HG02870 (cell line): ENCODE measurements around the gene ARHGEF1.
A peak's percentile ranks its signal among the peaks of the same experiment; 100 is the strongest.
"Not testable (repeated sequence)": the region's sequence is repeated elsewhere in the genome, so short reads cannot be mapped to it uniquely, and the experiment has no call there.

Source experiments
- ATAC-seq: cut with Tn5 transposase; IDR thresholded peaks from one replicate; pipeline ENCODE4 v1.9.1; 2021; ENCODE audit warnings: mild to moderate bottlenecking, moderate library complexity; ENCODE audit not compliant: unreplicated experiment

ARHGEF1 gene

GRCh38 chr19:41862445-41862986 lies 20.5 kb upstream of the ARHGEF1 start:
- ATAC-seq: no peak

DNA sequence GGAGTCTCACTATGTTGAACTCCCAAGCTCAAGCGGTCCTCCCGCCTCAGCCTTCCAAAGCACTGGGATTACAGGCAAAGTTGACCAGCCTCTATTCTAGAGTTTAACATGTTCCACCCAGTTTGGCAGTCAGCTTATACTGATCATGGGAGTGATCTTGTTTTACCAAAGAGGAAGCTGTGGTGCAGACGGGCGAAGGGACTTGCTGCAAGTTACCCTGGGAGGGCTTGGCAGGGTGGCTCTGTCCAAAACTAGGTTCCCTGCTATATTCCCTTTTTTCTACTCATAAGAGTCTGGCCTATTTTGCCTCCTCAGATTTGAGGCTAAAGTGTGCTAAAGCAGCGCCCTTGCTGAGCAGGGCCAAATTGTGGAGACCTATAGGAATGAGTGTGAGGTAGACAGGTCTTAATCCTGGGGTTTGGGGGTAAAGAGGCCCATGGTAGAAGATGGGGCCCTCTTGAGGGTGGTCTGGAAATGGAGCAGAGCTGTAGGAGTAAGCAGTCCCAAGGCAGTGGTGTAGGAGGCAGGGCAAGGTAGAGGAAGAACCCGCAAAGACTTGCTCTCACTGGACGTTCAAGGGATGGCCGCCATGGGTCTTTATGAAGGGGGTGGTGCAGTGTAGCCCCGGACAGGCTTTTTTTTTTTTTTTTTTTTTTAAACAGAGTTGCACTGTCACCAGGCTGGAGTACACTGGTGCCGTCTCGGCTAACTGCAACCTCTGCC lies 19.6 kb upstream of the ARHGEF1 start:
- no peak for ATAC-seq

- ATAC-seq: no peak
Measured at GRCh38 chr19:41864374-41864773, 18.6 kb upstream of the ARHGEF1 start.

- no peak for ATAC-seq
Measured at GRCh38 chr19:41866284-41866683, 16.7 kb upstream of the ARHGEF1 start.

- ATAC-seq: no peak
Measured at GRCh38 chr19:41868120-41868988, 14.6 kb upstream of the ARHGEF1 start.

GRCh38 chr19:41868989-41869300 lies 14.0 kb upstream of the ARHGEF1 start:
- no peak for ATAC-seq

DNA sequence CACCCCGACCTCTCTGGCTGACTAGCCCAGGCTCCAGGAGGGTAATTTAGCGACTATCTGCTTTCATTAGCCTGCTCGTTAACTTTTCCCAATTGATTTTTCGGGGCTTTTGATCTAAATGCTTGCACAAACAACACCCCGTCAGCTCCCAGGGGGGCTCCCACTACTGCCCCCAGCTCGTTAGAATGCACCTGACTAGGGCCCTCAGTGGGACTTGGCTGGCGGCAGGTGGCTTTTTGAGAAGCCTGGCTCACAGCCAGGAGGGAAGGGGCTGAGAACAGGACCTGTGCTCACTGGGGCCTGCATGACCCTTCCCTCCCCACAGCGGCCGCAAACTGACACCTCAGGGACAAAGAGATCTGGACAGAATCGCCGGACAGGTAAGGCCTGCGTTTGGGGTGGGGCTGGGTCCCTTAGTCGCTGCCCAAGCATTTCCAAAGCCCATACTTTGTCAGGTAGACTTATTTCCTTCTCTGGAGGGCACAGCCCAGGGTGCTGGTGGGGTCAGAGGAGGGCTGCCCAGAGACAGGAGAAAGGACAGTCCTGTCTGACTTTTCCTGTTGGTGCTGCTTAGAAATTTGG lies 13.5 kb upstream of the ARHGEF1 start:
- ATAC-seq: no peak

DNA sequence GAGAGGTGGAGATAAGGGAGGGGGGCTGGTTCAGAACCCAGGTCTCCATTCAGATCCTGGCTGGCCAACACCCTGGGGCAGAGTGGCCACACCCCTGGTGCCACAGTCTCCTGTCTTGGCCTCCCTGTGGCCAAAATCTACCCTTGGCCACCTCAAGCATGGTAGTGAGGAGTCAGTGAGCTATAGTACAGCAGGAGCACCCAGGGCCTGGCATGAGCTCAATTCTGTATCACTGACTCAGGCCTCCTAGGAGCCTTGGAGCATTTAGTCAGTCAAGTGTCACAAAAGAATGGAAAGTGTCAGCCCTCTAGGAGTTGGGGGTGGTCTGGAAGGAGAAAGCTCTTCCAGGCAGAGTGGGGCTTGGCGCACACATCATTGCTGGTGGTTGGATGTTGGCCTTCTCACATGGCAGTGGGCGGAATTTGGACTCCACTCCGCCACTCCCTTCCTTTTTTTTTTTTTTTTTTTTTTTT lies 12.5 kb upstream of the ARHGEF1 start:
- no peak for ATAC-seq

DNA sequence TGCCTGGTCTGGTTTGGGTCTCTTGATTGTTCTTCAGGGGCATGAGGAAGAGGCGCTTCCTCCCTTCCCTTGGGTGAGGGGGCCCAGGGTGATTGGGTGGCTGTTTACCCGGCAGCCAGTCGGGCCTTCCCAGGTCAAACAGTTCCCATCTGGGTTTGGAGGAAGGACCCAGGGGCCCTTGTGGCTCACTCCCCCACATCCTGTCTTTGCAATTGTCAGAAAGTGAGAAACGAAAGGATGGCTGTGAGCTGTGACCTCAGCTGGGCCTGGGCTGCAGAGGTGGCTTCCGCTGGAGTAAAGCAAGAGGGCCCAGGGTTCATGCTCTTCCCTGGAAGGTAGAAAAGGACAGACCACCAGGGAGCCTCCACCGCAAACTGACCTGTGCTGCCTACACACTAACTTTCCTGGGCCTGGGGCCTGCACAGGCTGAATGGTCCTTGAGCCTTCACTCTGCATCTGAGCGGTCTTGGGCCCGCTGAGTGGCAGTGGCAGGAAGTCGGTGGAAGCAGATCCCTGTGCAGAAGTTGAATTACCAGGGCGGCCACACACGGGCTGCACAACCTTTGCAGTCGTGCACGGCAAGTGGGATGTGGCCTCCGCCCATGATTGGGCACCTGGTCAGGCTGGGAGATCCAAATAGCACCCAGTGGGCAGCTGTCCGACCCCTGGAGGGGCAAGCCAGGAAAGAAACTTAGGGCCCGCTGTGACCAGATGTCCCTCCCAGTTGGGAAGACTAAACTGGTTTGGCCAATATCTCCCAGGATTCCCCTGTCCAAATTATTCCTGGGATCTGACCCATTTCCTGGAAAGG lies 11.2 kb upstream of the ARHGEF1 start:
- peak; percentile 46 for ATAC-seq

DNA sequence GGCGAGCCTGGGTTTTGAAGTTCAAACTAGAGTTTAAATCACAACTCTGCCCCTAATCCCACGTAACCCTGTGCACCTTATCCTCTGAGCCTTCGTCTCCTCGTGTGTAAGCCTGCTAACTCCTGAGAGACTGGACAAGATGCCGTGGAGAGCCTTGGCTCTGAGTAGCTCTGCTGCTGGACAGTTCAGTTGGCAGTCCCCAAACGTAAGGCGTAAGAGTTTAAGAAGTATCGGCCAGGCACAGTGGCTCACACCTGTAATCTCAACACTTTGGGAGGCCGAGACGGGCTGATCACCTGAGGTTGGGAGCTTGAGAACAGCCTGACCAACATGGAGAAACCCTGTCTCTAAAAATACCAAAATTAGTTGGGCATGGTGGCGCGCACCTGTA lies 10.6 kb upstream of the ARHGEF1 start:
- no peak for ATAC-seq

- ATAC-seq: no peak
Measured at GRCh38 chr19:41872775-41873647, 10.0 kb upstream of the ARHGEF1 start.

DNA sequence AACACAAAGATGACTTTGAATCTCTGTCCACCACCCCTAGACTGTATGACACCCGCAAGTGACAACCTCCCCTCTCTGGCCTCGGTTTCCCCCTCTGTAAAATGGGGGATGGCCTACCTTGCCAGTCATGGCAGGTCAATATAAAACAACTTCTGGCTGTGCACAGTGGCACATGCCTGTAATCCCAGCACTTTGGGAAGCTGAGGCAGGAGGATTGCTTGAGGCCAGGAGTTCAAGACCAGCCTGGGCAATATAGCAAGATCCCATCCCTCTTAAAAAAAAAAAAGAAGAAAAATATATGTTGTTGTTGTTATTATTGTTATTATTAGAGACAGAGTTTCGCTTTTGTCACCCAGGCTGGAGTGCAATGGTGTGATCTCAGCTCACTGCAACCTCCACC lies 7.0 kb upstream of the ARHGEF1 start:
- ATAC-seq: not testable (repeated sequence)

DNA sequence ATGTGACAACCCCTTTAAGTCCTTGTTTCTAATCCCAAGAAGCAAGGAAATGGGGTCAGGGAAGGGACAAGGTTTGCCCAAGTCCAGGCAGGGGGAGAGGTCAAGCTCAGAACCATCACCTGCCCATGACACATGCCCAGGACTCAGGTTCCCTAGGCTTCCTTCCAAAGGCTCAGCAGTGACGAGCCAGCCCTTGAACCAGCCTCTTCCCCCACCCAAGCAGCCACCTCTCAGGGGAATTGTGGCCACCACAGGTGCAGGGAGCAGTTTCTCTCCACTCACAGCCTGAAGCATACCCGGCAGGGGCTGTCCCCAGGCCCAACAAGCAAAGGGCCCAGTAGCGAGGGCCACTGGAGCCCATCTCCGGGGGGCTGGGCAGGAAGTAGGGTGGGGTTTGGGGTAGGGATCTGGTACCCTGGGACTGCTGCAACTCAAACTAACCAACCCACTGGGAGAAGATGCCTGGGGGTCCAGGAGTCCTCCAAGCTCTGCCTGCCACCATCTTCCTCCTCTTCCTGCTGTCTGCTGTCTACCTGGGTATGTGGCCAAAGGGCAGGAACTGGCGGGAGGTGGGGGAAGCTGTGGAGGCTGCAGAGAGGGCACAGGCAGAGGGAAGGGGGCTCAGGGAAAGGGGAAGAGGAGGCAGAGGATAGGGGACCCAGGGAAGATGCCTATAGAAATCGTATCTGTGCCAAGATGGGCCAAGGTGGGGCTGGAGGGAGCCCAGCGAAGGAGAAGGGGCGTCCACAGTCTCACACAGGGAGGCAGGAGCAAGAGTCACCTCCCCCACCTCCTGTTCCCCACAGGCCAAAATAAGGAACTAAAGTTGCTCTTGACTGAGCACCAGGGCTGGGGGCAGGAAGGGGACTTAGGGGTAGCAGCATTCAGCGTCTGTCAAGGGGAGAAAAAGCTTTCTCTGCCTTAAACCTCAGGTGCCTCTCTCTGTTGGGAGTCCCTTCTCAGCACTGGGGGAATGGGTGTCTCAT lies 5.8 kb upstream of the ARHGEF1 start, which contains the start of gene CD79A:
TSS of gene CD79A (plus strand) at position 433 of the 986 bp plus-strand sequence. CDS start at position 459, 26 bp downstream.
- ATAC-seq: peak; percentile 53

GRCh38 chr19:41877916-41878905 lies 4.8 kb upstream of the ARHGEF1 start:
- no peak for ATAC-seq

- no peak for ATAC-seq
Measured at GRCh38 chr19:41879080-41879479, 3.9 kb upstream of the ARHGEF1 start.

GRCh38 chr19:41879670-41880328 lies 3.2 kb upstream of the ARHGEF1 start:
- no peak for ATAC-seq

- ATAC-seq: no peak
Measured at GRCh38 chr19:41880329-41880708, 2.7 kb upstream of the ARHGEF1 start.
